Activated CD8-positive, alpha-beta memory T cell treated with anti-CD3 and anti-CD28 coated beads, Interleukin-2, amount 50 U/mL, for 48 hours (primary cell): ENCODE data around the gene LRRC1.

Experiments used
- DNase-seq: peaks from one replicate; pipeline ENCODE4 v3.0.0-alpha.2; 2020

LRRC1 gene

GRCh38 chr6:53896196-53896595 lies 101.4 kb downstream of the LRRC1 start:
- no peak for DNase-seq

GRCh38 chr6:53898026-53898795 lies 103.4 kb downstream of the LRRC1 start:
- no peak for DNase-seq

DNA sequence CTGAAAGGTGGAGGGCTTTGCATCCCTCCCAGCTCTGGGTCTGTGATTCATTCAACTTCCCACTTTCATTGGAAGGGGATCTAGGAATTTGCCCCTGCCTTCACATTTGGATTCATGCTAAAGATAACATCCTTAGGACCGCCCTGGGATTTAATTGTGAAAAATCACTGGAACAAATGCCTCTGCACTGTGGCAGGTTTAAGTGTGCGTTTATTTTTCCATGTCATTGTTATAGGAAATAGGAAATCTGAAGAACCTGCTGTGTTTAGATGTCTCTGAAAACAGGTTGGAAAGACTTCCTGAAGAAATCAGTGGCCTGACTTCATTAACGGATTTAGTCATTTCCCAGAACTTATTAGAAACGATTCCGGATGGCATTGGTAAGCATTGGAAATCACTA lies 104.7 kb downstream of the LRRC1 start:
- DNase-seq = no peak

DNA sequence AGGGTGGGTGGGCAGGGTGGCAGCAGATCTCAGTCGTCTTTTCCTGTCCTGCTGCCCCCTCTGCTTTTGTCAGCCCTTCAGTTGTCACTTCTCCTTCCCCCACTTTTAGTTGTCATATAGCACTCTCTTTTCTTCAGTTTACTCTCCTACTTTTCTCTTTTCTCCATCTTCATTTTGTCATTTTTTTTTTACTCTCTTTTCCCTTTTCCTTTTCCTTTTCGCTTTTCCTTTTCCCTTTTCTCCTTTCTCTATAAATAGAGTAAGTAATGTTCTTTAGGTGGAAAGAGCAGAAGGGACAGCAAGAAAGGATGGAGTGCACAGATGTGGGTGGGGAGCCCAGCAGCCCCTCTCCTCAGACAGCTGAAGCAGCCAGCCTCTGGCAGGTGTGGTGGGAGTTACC lies 108.6 kb downstream of the LRRC1 start:
- DNase-seq = no peak

DNA sequence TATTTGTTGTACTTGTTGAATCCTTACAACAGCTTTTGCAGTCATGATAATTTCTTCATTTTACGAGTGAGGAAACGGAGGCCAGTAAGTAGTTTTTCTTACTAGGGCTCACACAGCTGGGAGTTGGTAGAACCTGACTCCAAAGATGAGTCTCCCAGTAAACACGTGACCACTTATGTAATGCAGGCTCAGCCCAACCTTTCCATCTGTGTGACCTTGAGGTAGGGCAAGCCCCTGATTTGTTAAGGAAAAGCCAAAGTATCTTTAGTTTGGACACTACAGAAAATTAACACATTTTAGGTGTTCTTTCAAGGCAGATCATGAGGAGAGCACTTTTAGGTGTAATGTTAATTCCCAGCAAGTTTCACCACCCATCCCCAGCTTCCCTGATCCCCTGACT lies 111.3 kb downstream of the LRRC1 start:
- no peak for DNase-seq

GRCh38 chr6:53906842-53907241 lies 112.0 kb downstream of the LRRC1 start:
- no peak for DNase-seq

- DNase-seq = no peak
Observed at GRCh38 chr6:53910834-53911233, 116.0 kb downstream of the LRRC1 start.

GRCh38 chr6:53912661-53913060 lies 117.9 kb downstream of the LRRC1 start:
- no peak for DNase-seq

DNA sequence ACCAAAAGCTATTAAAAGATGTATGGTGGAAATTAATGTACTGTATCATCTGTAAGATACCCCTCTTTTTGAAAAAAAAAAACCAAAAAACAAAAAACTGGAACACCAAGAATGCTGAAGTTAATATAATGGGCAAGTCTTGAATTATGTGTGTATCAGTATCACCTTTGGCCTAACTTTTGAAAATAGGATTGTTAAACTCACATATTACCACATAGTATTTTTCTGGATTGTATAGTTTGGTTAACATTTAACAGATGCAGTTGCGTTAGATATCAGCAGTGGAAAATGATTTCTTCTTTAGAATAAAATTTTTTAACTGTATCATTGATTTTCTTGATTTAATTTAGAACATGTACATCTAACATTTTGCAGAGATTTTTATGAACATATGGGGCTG lies 118.5 kb downstream of the LRRC1 start:
- no peak for DNase-seq

- no peak for DNase-seq
Observed at GRCh38 chr6:53915026-53915691, 120.4 kb downstream of the LRRC1 start.

DNA sequence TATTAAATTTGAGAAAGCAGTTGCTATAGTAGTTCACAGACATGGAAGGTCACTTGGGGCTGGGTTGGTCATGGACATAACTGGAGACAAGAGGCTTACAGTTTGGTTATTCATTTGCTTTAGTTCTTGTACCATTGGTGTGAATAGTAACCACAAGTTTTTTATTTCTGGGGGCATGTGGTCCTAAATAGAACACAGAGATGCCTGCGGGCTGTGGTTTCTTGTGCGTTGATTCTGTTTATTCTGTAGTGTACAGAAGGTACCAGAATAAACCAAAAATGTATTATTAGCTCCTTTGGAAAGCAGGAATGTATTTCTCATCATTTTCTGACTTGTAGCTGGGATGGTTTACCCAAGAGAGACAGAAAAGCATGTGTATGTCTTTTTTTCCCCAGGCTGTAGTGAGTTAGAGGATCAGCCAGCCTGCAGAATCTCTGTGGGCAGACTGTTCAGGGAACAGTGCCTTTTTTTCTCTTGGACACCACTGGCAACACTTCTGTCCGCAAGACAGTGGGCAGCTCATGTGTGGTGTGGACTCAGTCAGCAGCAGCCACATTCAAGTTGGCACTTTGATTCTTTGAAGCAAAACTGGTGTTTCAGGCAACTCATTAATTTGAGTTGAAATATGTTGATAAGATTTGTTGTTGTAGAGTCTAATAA lies 122.1 kb downstream of the LRRC1 start:
- no peak for DNase-seq

- no peak for DNase-seq
Observed at GRCh38 chr6:53917464-53917842, 122.6 kb downstream of the LRRC1 start.

GRCh38 chr6:53918854-53919510 lies 124.2 kb downstream of the LRRC1 start:
- DNase-seq = no peak

DNA sequence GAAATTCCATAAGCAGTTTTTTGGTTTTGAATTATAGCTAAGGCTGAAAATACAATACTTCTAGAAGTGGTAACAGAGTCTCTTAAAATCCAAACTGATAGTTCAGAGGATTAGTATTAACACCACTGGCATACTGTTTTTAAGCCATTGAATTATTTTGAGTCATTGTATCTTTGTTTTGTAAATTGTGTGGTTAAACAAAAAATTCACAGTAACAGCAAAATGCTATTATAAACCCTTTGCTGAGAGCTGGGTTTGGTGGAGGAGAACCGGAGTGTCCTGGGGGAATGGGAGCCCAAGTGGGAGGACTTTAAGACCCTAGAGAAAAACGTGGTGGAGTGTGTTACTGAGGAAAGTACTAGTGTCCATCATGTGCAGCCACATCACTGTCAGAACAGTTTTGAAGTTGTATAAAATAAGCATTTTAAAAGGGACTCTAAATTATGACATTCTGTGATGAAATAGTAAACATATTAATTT lies 125.1 kb downstream of the LRRC1 start:
- no peak for DNase-seq

DNA sequence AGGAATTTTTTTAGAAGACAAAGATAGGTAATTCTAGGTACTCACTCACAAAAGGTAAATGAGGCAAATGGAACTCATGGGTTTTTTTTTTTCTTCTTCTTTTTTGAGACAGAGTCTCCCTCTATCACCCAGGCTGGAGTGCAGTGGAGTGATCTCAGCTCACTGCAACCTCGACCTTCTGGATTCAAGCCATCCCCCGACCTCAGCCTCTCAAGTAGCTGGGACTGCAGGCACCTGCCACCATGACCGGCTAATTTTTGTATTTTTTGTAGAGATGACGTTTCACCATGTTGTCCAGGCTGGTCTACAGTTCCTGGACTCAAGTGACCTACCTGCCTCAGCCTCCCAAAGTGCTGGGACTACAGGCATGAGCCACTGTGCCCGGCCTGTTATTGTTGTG lies 126.1 kb downstream of the LRRC1 start:
- DNase-seq = no peak

DNA sequence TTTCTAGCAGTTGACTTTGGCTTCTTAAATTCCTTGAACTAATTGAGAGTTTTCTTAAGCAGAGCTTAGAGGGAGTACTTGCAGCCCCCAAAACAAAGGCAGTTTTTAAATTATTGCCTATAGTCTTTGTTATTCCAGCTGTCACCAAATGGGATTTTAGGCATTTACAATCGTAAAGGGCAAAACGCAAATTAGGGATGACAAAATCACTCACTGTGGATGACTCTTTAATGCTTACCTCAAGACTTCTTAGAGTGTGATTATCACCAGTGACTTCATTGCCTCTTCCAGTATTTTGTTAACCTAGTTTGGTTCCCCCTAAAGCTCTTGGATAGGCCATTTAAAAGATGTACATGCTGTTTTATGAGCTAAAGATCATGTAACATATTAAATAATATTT lies 126.8 kb downstream of the LRRC1 start:
- no peak for DNase-seq

DNA sequence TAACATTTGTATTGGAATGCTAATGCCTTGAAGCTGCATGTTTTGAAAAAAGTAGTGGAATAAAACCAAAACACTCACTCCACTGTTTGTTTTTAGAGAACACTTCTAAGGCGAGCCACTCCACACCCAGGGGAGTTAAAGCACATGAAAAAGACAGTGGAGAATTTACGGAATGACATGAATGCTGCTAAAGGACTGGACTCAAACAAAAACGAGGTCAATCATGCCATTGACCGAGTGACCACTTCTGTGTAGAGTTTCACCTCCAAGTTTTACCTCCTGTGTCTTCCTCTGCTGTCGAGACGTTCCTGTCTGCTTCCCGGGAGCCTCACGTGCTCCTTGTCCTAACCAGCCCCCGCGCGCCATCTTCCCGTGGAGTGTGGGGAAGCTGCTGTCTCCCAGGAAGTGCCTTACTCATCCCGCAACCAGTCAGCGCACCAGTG lies 127.8 kb downstream of the LRRC1 start:
- no peak for DNase-seq

GRCh38 chr6:53924277-53924676 lies 129.5 kb downstream of the LRRC1 start:
- no peak for DNase-seq

DNA sequence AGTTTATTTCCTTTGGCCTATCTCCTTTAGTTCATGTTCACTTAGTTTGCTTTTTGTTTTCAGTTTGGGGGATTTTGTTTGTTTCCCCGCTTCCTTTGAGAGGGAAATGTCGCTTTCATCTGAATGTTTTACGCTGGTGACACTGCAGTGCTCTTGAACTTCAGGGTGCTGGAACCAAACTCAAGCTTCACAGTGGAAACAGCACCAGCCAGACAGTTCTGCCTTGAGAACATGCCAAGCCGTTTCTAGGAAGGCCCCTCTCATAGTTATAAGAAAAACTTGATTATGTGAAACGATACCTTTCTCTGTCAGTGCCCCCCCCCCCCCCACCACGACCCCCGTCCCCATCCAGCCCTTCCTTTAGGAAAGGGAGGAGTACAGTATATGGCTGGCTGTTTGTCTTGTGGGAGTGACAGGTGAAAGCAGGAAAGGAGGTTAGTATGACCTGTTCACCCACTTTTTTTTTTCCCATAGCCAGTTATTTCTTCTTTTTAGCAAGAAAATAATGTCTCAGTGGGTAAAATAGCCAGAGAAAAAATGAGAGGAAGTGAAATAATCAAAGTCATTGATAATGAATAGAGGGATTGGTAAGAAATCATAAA lies 130.1 kb downstream of the LRRC1 start:
- no peak for DNase-seq

GRCh38 chr6:53925891-53926290 lies 131.1 kb downstream of the LRRC1 start:
- no peak for DNase-seq

DNA sequence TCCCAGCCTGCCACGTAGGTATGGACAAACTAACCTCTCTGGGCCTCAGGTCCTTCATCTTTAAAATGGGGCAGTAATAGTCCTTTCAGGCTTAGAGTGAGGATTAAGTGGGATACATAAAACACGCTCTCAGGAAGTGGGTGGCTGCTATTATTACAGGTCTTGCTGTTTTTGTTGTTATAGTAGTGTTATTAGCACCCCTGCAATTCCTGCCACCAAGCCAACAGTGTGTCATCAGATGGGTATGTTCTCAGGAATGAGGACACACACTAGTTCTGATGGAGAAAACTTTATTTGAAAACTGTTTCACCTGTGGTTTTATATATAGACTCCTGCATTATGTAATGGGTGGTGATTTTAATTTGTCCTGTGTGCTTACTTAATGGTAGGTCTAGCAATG lies 131.7 kb downstream of the LRRC1 start:
- no peak for DNase-seq

GRCh38 chr6:53928641-53929040 lies 133.8 kb downstream of the LRRC1 start:
- DNase-seq = no peak
